GM12864 (cell line): ENCODE results near the gene CORO2B.
A peak's percentile ranks its signal among the peaks of the same experiment; 100 is the strongest.

Source experiments
- DNase-seq: peaks from one replicate; pipeline ENCODE4 v3.0.0-alpha.2; 2011; ENCODE audit warnings: low read depth
- H3K4me3 ChIP-seq: 2 replicates; pipeline ENCODE4 v1.5.1; 2011; ENCODE audit warnings: mild to moderate bottlenecking, low read depth, low read length, control low read depth
- CTCF ChIP-seq: IDR thresholded peaks from 2 replicates; pipeline ENCODE4 v1.5.1; 2011; ENCODE audit warnings: low read depth, mild to moderate bottlenecking, moderate library complexity, low read length, control low read depth, inconsistent platforms; ENCODE audit errors: missing control alignments

The CORO2B gene

GRCh38 chr15:68559345-68560310, 19.2 kb upstream of the CORO2B start:
- no peak for DNase-seq
- TF ChIP-seq CTCF: peak; percentile 93
- H3K4me3 ChIP-seq: no peak overlapping the region; the same call in 1 of the 2 replicates

GRCh38 chr15:68560501-68561113, 18.2 kb upstream of the CORO2B start:
- DNase-seq: no peak
- H3K4me3 ChIP-seq: no peak overlapping the region
- no peak for TF ChIP-seq CTCF

GRCh38 chr15:68561171-68561900, 17.5 kb upstream of the CORO2B start:
- no peak for DNase-seq
- TF ChIP-seq CTCF: no peak
- no peak overlapping the region for H3K4me3 ChIP-seq

GRCh38 chr15:68561901-68562300, 16.9 kb upstream of the CORO2B start:
- TF ChIP-seq CTCF: no peak
- H3K4me3 ChIP-seq: no peak overlapping the region
- DNase-seq: no peak

GRCh38 chr15:68564173-68564572, 14.6 kb upstream of the CORO2B start:
- no peak for TF ChIP-seq CTCF
- H3K4me3 ChIP-seq: no peak overlapping the region
- DNase-seq: no peak

- DNase-seq: no peak
- no peak overlapping the region for H3K4me3 ChIP-seq
- no peak for TF ChIP-seq CTCF
Measured at GRCh38 chr15:68565234-68565633, 13.6 kb upstream of the CORO2B start.
